T47D (cell line): ENCODE results near the gene GSTM2.

ENCODE experiments used
- DNase-seq, 2 experiments: peaks; one replicate each; pipeline versions ENCODE4 v3.0.0 to v3.0.0-alpha.2; 2011 to 2012; ENCODE audit warnings: low read depth in 1 of 2, low spot score in 1 of 2
- JUND ChIP-seq: IDR thresholded peaks from 2 replicates; pipeline ENCODE4 v1.6.1; 2012; ENCODE audit warnings: low read depth
- in situ Hi-C: cut with HindIII; loops from 2 replicates; pipeline ENCODE4 v1.10.0; 2016; ENCODE audit warnings: low sequenced_read_pairs, low pct_unique_long_range_greater_than_20kb

GSTM2 gene

GRCh38 chr1:109632671-109633346, 35.0 kb upstream of the GSTM2 start:
- in situ Hi-C loops, result no loop called here
- no peak for TF ChIP-seq JUND
- no peak for DNase-seq

- no peak for TF ChIP-seq JUND
Measured at GRCh38 chr1:109634292-109634691, 33.6 kb upstream of the GSTM2 start.

GRCh38 chr1:109634771-109635750, 32.8 kb upstream of the GSTM2 start:
- DNase-seq, result no peak
- in situ Hi-C loops, result no loop called here
- no peak for TF ChIP-seq JUND

More at GRCh38 chr1:109634292-109634691, 33.6 kb upstream of the GSTM2 start:
- no peak for DNase-seq
- in situ Hi-C loops, result no loop called here

GRCh38 chr1:109635862-109636200, 32.0 kb upstream of the GSTM2 start:
- no peak for DNase-seq
- in situ Hi-C loops, result no loop called here
- TF ChIP-seq JUND, result no peak

- in situ Hi-C loops, result no loop called here
- no peak for DNase-seq
- TF ChIP-seq JUND, result no peak
Measured at GRCh38 chr1:109636201-109636952, 31.5 kb upstream of the GSTM2 start.

- no peak for TF ChIP-seq JUND
- no peak for DNase-seq
- in situ Hi-C loops, result no loop called here
Measured at GRCh38 chr1:109637446-109637845, 30.4 kb upstream of the GSTM2 start.

GRCh38 chr1:109639063-109639840, 28.6 kb upstream of the GSTM2 start:
- in situ Hi-C loops, result no loop called here
- no peak for DNase-seq
- TF ChIP-seq JUND, result no peak

- no peak for DNase-seq
Measured at GRCh38 chr1:109639841-109640184, 28.0 kb upstream of the GSTM2 start.

GRCh38 chr1:109640285-109640865, 27.5 kb upstream of the GSTM2 start:
- in situ Hi-C loops, result no loop called here
- DNase-seq, result peak in 1 of 2 experiments; percentile 73
- no peak for TF ChIP-seq JUND

More at GRCh38 chr1:109639841-109640184, 28.0 kb upstream of the GSTM2 start:
- in situ Hi-C loops, result no loop called here
- TF ChIP-seq JUND, result no peak

GRCh38 chr1:109641078-109641740, 26.6 kb upstream of the GSTM2 start:
- in situ Hi-C loops, result no loop called here
- no peak for TF ChIP-seq JUND

GRCh38 chr1:109641861-109642260, 26.0 kb upstream of the GSTM2 start:
- in situ Hi-C loops, result no loop called here
- TF ChIP-seq JUND, result no peak

More at GRCh38 chr1:109641078-109641740, 26.6 kb upstream of the GSTM2 start:
- no peak for DNase-seq

More at GRCh38 chr1:109641861-109642260, 26.0 kb upstream of the GSTM2 start:
- no peak for DNase-seq
